ENCODE data around the gene ETV4.

GRCh38 chr17:43587647-43588046, 41.5 kb upstream of the ETV4 start:
- no peak for TF ChIP-seq EZH2 (IDR thresholded peaks at IDR 0.05; ENCODE audit: insufficient read depth, poor library complexity, severe bottlenecking)
- TF ChIP-seq EZH2phosphoT487 (IDR thresholded peaks at IDR 0.05; ENCODE audit: insufficient read depth, low read depth), result no peak
